ENCODE results near the gene SUPT7L.
"Not testable (repeated sequence)": the region's sequence is repeated elsewhere in the genome, so short reads cannot be mapped to it uniquely, and the experiment has no call there.

The SUPT7L gene

DNA sequence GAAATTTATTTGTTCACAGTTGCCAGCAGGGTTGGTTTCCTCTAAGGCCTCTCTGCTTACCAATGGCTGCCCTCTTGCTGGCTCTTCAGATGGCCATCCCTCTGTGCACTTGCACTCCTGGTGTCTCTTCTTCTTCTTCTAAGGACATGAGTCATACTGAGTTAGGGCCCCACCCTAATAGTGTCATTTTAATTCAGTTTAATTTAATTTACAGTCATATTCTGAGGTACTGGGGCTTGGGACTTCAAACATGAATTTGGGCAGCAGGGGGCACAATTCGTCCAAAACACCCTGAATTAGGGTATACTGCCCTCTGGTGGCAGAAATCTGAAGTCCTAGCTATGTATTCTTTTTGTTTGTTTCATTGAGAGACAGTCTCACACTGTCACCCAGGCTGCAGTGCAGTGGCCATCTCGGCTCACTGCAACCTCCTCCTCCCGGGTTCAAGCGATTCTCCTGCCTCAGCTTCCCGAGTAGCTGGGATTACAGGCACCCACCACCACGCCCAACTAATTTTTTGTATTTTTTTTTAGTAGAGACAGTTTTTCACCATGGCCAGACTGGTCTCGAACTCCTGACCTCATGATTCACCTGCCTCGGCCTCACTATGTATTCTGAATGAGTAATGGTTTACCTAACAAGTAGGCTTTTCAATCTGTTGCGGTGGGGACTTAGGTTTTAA lies 20.1 kb upstream of the SUPT7L start:
- CTCF ChIA-PET = interaction anchor here (0.6 to 5.0 kb wide), 101 partner anchors 8 to 1507 kb away, joined by 3 to 74 read pairs (median 4); partner anchors contain the start of genes EIF2B4, FNDC4, IFT172 and NRBP1
- POLR2A ChIA-PET = interaction anchor here (0.7 kb wide), 1 partner anchor 20 kb away, joined by 3 read pairs; no protein-coding TSS in a partner anchor
- TF ChIP-seq, protein P1, sequence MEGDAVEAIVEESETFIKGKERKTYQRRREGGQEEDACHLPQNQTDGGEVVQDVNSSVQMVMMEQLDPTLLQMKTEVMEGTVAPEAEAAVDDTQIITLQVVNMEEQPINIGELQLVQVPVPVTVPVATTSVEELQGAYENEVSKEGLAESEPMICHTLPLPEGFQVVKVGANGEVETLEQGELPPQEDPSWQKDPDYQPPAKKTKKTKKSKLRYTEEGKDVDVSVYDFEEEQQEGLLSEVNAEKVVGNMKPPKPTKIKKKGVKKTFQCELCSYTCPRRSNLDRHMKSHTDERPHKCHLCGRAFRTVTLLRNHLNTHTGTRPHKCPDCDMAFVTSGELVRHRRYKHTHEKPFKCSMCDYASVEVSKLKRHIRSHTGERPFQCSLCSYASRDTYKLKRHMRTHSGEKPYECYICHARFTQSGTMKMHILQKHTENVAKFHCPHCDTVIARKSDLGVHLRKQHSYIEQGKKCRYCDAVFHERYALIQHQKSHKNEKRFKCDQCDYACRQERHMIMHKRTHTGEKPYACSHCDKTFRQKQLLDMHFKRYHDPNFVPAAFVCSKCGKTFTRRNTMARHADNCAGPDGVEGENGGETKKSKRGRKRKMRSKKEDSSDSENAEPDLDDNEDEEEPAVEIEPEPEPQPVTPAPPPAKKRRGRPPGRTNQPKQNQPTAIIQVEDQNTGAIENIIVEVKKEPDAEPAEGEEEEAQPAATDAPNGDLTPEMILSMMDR (IDR thresholded peaks at IDR 0.05; ENCODE audit: insufficient read depth, low read length, missing control alignments) = peak; percentile 71

GRCh38 chr2:27682334-27682771 lies 18.9 kb upstream of the SUPT7L start:
- H3K4me3 ChIP-seq (ENCODE audit: low read depth, low read length) = not testable (repeated sequence)
- DNase-seq (ENCODE audit: low read depth, low spot score) = peak; percentile 85
- POLR2A ChIA-PET = interaction anchor here (0.7 to 1.4 kb wide), 2 partner anchors 19 to 80 kb away, joined by 3 to 7 read pairs; partner anchors contain the start of genes SLC4A1AP and SUPT7L
- CTCF ChIA-PET = interaction anchor here (0.7 to 5.0 kb wide), 48 partner anchors 9 to 1186 kb away, joined by 3 to 74 read pairs (median 6); partner anchors contain the start of genes EIF2B4, IFT172, NRBP1 and PPM1G

More for the DNA sequence above, 20.1 kb upstream of the SUPT7L start:
- H3K4me3 ChIP-seq (ENCODE audit: low read depth, low read length) = no peak overlapping the region
- peak; percentile 36 for DNase-seq (ENCODE audit: low read depth, low spot score)

- no peak for DNase-seq (ENCODE audit: low read depth, low spot score)
- H3K4me3 ChIP-seq (ENCODE audit: low read depth, low read length) = no peak overlapping the region
- TF ChIP-seq, protein P1 (IDR thresholded peaks at IDR 0.05; ENCODE audit: insufficient read depth, low read length, missing control alignments) = no peak
- CTCF ChIA-PET = interaction anchor here (1.3 to 5.0 kb wide), 24 partner anchors 9 to 1186 kb away, joined by 3 to 74 read pairs (median 12); partner anchors contain the start of genes PPM1G, SLC4A1AP, SUPT7L and ZNF513
- POLR2A ChIA-PET = interaction anchor here (0.7 to 1.4 kb wide), 2 partner anchors 18 to 80 kb away, joined by 3 to 7 read pairs; partner anchors contain the start of genes SLC4A1AP and SUPT7L
These were observed 18.4 kb upstream of the SUPT7L start for GRCh38 chr2:27681841-27682240.

GRCh38 chr2:27680571-27680970 lies 17.2 kb upstream of the SUPT7L start:
- POLR2A ChIA-PET = no interaction called here
- CTCF ChIA-PET = interaction anchor here (1.3 to 5.0 kb wide), 3 partner anchors 8 to 34 kb away, joined by 3 to 40 read pairs (median 26); no protein-coding TSS in a partner anchor
- TF ChIP-seq, protein P1 (IDR thresholded peaks at IDR 0.05; ENCODE audit: insufficient read depth, low read length, missing control alignments) = no peak
- no peak for DNase-seq (ENCODE audit: low read depth, low spot score)
- no peak overlapping the region for H3K4me3 ChIP-seq (ENCODE audit: low read depth, low read length)

DNA sequence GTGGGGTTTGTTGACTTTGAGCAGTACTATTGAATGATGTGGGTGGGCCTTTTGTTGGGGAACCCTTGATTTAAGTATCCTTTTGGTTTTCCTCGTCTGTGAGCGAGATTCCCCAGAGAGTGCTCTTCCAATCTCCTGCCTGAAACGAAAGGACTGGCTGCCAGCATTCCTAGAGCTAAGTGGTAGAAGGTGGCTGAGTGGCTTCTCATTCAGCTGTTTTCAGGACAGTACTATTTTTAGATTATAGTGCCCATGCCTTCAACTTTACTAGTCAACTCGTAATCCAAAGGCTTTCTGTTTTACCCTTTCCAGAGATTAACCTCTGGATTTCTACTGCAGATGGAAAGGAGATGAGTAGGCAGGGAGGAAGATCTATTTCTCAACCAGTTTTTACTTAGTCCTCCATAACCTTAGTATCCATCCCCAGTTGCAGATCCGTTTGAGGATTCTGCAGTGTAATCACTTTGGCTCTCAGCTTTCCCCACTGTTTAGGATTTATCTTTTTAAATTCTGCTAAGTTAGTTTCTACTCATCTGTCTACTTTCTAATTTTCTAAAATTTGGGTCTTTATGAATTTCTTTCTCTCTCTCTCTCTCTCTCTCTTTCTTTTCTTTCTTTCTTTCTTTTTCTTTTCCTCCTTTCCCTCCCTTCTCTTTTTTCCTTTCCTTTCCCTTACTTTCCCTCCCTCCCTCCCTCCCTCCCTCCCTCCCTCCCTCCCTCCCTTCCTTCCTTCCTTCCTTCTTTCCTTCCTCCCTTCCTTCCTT lies 9.5 kb upstream of the SUPT7L start:
- TF ChIP-seq, protein P1 (IDR thresholded peaks at IDR 0.05; ENCODE audit: insufficient read depth, low read length, missing control alignments) = no peak
- POLR2A ChIA-PET = no interaction called here
- no peak overlapping the region for H3K4me3 ChIP-seq (ENCODE audit: low read depth, low read length)
- no peak for DNase-seq (ENCODE audit: low read depth, low spot score)
- CTCF ChIA-PET = interaction anchor here (0.5 to 4.3 kb wide), 2 partner anchors 9 to 26 kb away, joined by 3 to 40 read pairs; no protein-coding TSS in a partner anchor

DNA sequence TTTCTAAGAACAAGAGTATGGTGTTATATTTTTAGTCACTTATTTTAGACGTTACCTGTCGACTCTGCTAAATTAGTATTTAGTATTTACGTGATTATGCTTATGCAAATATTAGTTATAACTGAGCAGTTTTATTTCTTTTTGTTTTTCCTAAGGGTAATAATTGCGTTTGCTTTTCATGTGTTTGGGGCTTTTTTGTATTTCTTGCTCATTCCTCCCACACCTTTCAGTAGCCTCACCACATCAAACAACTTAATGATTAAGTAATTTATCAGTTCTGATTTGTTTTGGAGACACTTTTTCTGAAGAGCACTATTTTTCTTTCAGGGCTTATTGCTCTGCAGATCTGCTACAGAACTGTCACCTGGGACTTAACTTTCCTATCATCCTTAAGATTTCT lies 7.8 kb upstream of the SUPT7L start:
- H3K4me3 ChIP-seq (ENCODE audit: low read depth, low read length) = no peak overlapping the region
- POLR2A ChIA-PET = no interaction called here
- TF ChIP-seq, protein P1 (IDR thresholded peaks at IDR 0.05; ENCODE audit: insufficient read depth, low read length, missing control alignments) = no peak
- DNase-seq (ENCODE audit: low read depth, low spot score) = no peak
- CTCF ChIA-PET = interaction anchor here (4.3 kb wide), 1 partner anchor 11 kb away, joined by 40 read pairs; no protein-coding TSS in a partner anchor
